Liver (tissue), 9 donors: ENCODE results near the gene NTM. TPM values are rescaled to one million over a fixed set of nuclear protein-coding genes. Genes with fewer than 3 reads are reported as not detected.

Source experiments
- DNase-seq: peaks from one replicate; pipeline ENCODE4 v3.0.0-alpha.2; 2017; ENCODE audit warnings: low spot score
- H3K27ac ChIP-seq, 2 donors: one replicate each; pipeline ENCODE4 v1.7.0; 2013; ENCODE audit warnings: inconsistent platforms in 2 of 2, low read length in 2 of 2, control low read depth in 1 of 2, low read depth in 1 of 2, mild to moderate bottlenecking in 1 of 2
- H3K27me3 ChIP-seq, 4 donors: one replicate each; pipeline versions ENCODE4 v1.6.1 to v1.7.0; 2013; ENCODE audit warnings: low read length in 3 of 4, inconsistent platforms in 1 of 4, mild to moderate bottlenecking in 1 of 4, moderate library complexity in 1 of 4; ENCODE audit not compliant: control insufficient read depth in 4 of 4, insufficient read depth in 4 of 4
- H3K36me3 ChIP-seq, 4 donors: one replicate each; pipeline versions ENCODE4 v1.6.1 to v1.7.0; 2013; ENCODE audit warnings: low read length in 3 of 4, mild to moderate bottlenecking in 3 of 4, low read depth in 1 of 4, moderate library complexity in 1 of 4; ENCODE audit not compliant: control insufficient read depth in 4 of 4, insufficient read depth in 3 of 4
- H3K4me1 ChIP-seq, 4 donors: one replicate each; pipeline versions ENCODE4 v1.6.1 to v1.7.0; 2013; ENCODE audit warnings: low read length in 3 of 4, mild to moderate bottlenecking in 3 of 4, moderate library complexity in 1 of 4; ENCODE audit not compliant: control insufficient read depth in 4 of 4, insufficient read depth in 4 of 4
- H3K4me3 ChIP-seq, 3 donors: one replicate each; pipeline versions ENCODE4 v1.6.1 to v1.7.0; 2013; ENCODE audit warnings: low read length in 3 of 3, control low read depth in 1 of 3, low read depth in 1 of 3, mild to moderate bottlenecking in 1 of 3
- H3K9ac ChIP-seq, 2 donors: one replicate each; pipeline ENCODE4 v1.7.0; 2013; ENCODE audit warnings: low read length in 2 of 2, mild to moderate bottlenecking in 2 of 2, moderate library complexity in 2 of 2, control low read depth in 1 of 2, low read depth in 1 of 2
- H3K9me3 ChIP-seq, 4 donors: one replicate each; pipeline versions ENCODE4 v1.6.1 to v1.7.0; 2013; ENCODE audit warnings: low read length in 3 of 4; ENCODE audit not compliant: control insufficient read depth in 4 of 4
- EGR1 ChIP-seq, 2 donors: IDR thresholded peaks; 2 replicates each; pipeline ENCODE4 v1.6.1; 2016 to 2018; ENCODE audit warnings: antibody characterized with exemption in 2 of 2, low read depth in 2 of 2
- FOXA1 ChIP-seq: IDR thresholded peaks from 2 replicates; pipeline ENCODE4 v1.6.1; 2016; ENCODE audit warnings: antibody characterized with exemption
- FOXA2 ChIP-seq: IDR thresholded peaks from 2 replicates; pipeline ENCODE4 v1.6.1; 2016; ENCODE audit warnings: antibody characterized with exemption
- GABPA ChIP-seq, 2 donors: IDR thresholded peaks in 1 of 2; conservative IDR thresholded peaks in 1 of 2; 2 replicates each; pipeline ENCODE4 v1.6.1; 2016; ENCODE audit warnings: antibody characterized with exemption in 2 of 2, mild to moderate bottlenecking in 1 of 2, moderate library complexity in 1 of 2
- HNF4A ChIP-seq, 2 donors: conservative IDR thresholded peaks; 2 replicates each; pipeline ENCODE4 v1.6.1; 2016; ENCODE audit warnings: antibody characterized with exemption in 2 of 2, mild to moderate bottlenecking in 2 of 2
- HNF4G ChIP-seq: IDR thresholded peaks from 2 replicates; pipeline ENCODE4 v1.6.1; 2016; ENCODE audit warnings: antibody characterized with exemption
- JUND ChIP-seq, 2 donors: IDR thresholded peaks; 2 replicates each; pipeline ENCODE4 v1.6.1; 2016; ENCODE audit warnings: antibody characterized with exemption in 2 of 2
- NR2F2 ChIP-seq: IDR thresholded peaks from 2 replicates; pipeline ENCODE4 v1.6.1; 2016; ENCODE audit warnings: antibody characterized with exemption
- RAD21 ChIP-seq, 2 donors: IDR thresholded peaks; 2 replicates each; pipeline ENCODE4 v1.6.1; 2016; ENCODE audit warnings: antibody characterized with exemption in 2 of 2, mild to moderate bottlenecking in 2 of 2
- RXRA ChIP-seq, 2 donors: IDR thresholded peaks; 2 replicates each; pipeline ENCODE4 v1.6.1; 2017 to 2018; ENCODE audit warnings: antibody characterized with exemption in 2 of 2, mild to moderate bottlenecking in 1 of 2
- SP1 ChIP-seq: IDR thresholded peaks from 2 replicates; pipeline ENCODE4 v1.6.1; 2018; ENCODE audit warnings: antibody characterized with exemption, mild to moderate bottlenecking
- TAF1 ChIP-seq: conservative IDR thresholded peaks from 2 replicates; pipeline ENCODE4 v1.6.1; 2016; ENCODE audit warnings: antibody characterized with exemption, mild to moderate bottlenecking
- YY1 ChIP-seq: IDR thresholded peaks from 2 replicates; pipeline ENCODE4 v1.6.1; 2016; ENCODE audit warnings: antibody characterized with exemption, mild to moderate bottlenecking
- polyA plus RNA-seq, 2 donors: library from polyadenylated mRNA; stranded (reverse) in 1 of 2; unstranded in 1 of 2; fragments of 200-250 nt in 1 of 2; fragments of >200 nt in 1 of 2; fragmentation: Nextera tagmentation in 1 of 2; extraction: Ambion mirVana in 1 of 2; gene quantifications; one replicate each; pipeline versions ENCODE4 v1.2.1 to v1.2.3, GENCODE V29; 2013 to 2015
- total RNA-seq, 2 donors: library from RNA; depleted of rRNA; stranded (reverse); fragments of >200 nt; gene quantifications; one replicate each; pipeline ENCODE4 v1.2.3, GENCODE V29; 2014
- TF ChIP-seq, protein P1 (sequence below): IDR thresholded peaks from 2 replicates; pipeline ENCODE4 v1.6.1; 2016; ENCODE audit warnings: antibody characterized with exemption
- TF ChIP-seq, protein P2 (sequence below): IDR thresholded peaks from 2 replicates; pipeline ENCODE4 v1.6.1; 2016; ENCODE audit warnings: antibody characterized with exemption
- TF ChIP-seq, protein P3 (sequence below): IDR thresholded peaks from 2 replicates; pipeline ENCODE4 v1.6.1; 2016; ENCODE audit warnings: antibody characterized with exemption, mild to moderate bottlenecking
- TF ChIP-seq, protein P4 (sequence below): fragments of 150-350 bp; IDR thresholded peaks from 2 replicates; pipeline ENCODE4 v1.5.1; 2017; ENCODE audit warnings: improper control_type of control experiment, low read depth, low read length; ENCODE audit not compliant: missing input control
- TF ChIP-seq, protein P5 (sequence below): IDR thresholded peaks from 2 replicates; pipeline ENCODE4 v1.6.1; 2016; ENCODE audit warnings: antibody characterized with exemption
- donor health status: healthy.
- donor health status: healthy.
- donor health status: healthy.
- donor health status: healthy.
- donor health status: healthy.

The NTM gene
- total and polyA plus RNA-seq, 4 donors: 0.08 to 1.1 (median 0.08) TPM; not detected in 1

DNA sequence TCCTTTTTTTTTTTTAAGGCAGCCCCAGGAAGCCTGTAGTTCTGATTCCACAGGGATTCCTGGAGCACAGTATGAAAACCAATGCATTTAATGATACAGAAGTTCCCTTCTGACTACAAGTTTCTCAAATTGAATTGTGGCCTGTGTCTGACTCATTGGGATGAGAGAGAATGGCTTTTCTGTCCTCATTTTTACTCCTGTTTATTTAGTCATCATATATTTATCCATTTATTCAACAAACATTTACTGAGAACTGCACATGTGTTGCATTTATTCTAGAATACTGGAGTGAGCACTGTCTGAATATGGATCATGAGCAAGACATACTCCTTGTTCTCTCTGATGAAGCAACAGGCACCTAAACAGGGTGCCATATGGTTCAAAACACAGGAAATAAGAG, 231.2 kb downstream of the NTM start:
- TF ChIP-seq SP1 (no peak), FOXA2 (no peak), YY1 (no peak), HNF4G (no peak), RAD21 (IDR thresholded peaks at IDR 0.05) (no peak), HNF4A (conservative IDR thresholded peaks at IDR 0.05) (no peak), RXRA (IDR thresholded peaks at IDR 0.05) (no peak), NR2F2 (no peak), GABPA (IDR thresholded peaks at IDR 0.05 in 1 of 2, conservative IDR thresholded peaks at IDR 0.05 in 1 of 2) (no peak), EGR1 (IDR thresholded peaks at IDR 0.05; ENCODE audit: low read depth in 2 of 2) (no peak), TAF1 (no peak), JUND (IDR thresholded peaks at IDR 0.05) (no peak), FOXA1 (no peak)
- TF ChIP-seq, protein P1, sequence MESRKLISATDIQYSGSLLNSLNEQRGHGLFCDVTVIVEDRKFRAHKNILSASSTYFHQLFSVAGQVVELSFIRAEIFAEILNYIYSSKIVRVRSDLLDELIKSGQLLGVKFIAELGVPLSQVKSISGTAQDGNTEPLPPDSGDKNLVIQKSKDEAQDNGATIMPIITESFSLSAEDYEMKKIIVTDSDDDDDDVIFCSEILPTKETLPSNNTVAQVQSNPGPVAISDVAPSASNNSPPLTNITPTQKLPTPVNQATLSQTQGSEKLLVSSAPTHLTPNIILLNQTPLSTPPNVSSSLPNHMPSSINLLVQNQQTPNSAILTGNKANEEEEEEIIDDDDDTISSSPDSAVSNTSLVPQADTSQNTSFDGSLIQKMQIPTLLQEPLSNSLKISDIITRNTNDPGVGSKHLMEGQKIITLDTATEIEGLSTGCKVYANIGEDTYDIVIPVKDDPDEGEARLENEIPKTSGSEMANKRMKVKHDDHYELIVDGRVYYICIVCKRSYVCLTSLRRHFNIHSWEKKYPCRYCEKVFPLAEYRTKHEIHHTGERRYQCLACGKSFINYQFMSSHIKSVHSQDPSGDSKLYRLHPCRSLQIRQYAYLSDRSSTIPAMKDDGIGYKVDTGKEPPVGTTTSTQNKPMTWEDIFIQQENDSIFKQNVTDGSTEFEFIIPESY: no peak
- TF ChIP-seq, protein P2, sequence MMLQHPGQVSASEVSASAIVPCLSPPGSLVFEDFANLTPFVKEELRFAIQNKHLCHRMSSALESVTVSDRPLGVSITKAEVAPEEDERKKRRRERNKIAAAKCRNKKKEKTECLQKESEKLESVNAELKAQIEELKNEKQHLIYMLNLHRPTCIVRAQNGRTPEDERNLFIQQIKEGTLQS: no peak
- TF ChIP-seq, protein P3, sequence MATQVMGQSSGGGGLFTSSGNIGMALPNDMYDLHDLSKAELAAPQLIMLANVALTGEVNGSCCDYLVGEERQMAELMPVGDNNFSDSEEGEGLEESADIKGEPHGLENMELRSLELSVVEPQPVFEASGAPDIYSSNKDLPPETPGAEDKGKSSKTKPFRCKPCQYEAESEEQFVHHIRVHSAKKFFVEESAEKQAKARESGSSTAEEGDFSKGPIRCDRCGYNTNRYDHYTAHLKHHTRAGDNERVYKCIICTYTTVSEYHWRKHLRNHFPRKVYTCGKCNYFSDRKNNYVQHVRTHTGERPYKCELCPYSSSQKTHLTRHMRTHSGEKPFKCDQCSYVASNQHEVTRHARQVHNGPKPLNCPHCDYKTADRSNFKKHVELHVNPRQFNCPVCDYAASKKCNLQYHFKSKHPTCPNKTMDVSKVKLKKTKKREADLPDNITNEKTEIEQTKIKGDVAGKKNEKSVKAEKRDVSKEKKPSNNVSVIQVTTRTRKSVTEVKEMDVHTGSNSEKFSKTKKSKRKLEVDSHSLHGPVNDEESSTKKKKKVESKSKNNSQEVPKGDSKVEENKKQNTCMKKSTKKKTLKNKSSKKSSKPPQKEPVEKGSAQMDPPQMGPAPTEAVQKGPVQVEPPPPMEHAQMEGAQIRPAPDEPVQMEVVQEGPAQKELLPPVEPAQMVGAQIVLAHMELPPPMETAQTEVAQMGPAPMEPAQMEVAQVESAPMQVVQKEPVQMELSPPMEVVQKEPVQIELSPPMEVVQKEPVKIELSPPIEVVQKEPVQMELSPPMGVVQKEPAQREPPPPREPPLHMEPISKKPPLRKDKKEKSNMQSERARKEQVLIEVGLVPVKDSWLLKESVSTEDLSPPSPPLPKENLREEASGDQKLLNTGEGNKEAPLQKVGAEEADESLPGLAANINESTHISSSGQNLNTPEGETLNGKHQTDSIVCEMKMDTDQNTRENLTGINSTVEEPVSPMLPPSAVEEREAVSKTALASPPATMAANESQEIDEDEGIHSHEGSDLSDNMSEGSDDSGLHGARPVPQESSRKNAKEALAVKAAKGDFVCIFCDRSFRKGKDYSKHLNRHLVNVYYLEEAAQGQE: no peak
- TF ChIP-seq, protein P4, sequence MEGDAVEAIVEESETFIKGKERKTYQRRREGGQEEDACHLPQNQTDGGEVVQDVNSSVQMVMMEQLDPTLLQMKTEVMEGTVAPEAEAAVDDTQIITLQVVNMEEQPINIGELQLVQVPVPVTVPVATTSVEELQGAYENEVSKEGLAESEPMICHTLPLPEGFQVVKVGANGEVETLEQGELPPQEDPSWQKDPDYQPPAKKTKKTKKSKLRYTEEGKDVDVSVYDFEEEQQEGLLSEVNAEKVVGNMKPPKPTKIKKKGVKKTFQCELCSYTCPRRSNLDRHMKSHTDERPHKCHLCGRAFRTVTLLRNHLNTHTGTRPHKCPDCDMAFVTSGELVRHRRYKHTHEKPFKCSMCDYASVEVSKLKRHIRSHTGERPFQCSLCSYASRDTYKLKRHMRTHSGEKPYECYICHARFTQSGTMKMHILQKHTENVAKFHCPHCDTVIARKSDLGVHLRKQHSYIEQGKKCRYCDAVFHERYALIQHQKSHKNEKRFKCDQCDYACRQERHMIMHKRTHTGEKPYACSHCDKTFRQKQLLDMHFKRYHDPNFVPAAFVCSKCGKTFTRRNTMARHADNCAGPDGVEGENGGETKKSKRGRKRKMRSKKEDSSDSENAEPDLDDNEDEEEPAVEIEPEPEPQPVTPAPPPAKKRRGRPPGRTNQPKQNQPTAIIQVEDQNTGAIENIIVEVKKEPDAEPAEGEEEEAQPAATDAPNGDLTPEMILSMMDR: no peak
- TF ChIP-seq, protein P5, sequence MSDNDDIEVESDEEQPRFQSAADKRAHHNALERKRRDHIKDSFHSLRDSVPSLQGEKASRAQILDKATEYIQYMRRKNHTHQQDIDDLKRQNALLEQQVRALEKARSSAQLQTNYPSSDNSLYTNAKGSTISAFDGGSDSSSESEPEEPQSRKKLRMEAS: no peak
- Histone ChIP-seq H3K4me1 (no peaks in the 10 kb centered on the region), H3K36me3 (no peaks in the 10 kb centered on the region), H3K4me3 (no peak overlapping the region), H3K9me3 (no peaks in the 10 kb centered on the region), H3K9ac (no peak overlapping the region), H3K27ac (no peak overlapping the region), H3K27me3 (no peaks in the 10 kb centered on the region)
- no peak for DNase-seq
